ENCODE results near the gene NIBAN1. TPM values are rescaled to one million over a fixed set of nuclear protein-coding genes. Genes with fewer than 3 reads are reported as not detected.

The NIBAN1 gene
- total and polyA plus RNA-seq, 2 of the 8 experiments (the other 6 are each of a cell fraction or from before 2014, with no cell fraction given) = 5.7 to 15.2 TPM

- Histone ChIP-seq H3K27ac (ENCODE audit: low read depth, low read length) (no peak overlapping the region), H2BK5ac (ENCODE audit: low read depth, low read length) (no peak overlapping the region), H2BK20ac (ENCODE audit: low read length) (no peak overlapping the region), H3K23ac (ENCODE audit: insufficient read length) (no peak overlapping the region), H3K18ac (ENCODE audit: extremely low read depth, low read length) (no peak overlapping the region), H3K9me3 (ENCODE audit: insufficient read depth in 2 of 2, low read depth in 1 of 2, low read length in 1 of 2) (no peaks in the 10 kb centered on the region), H3K56ac (replicated peaks; ENCODE audit: insufficient read length, low read depth, low read length) (no peak overlapping the region), H3K9ac (replicated peaks in 1 of 4; ENCODE audit: extremely low read depth in 1 of 4, low read depth in 3 of 4, low read length in 3 of 4) (no peak overlapping the region), H4K5ac (ENCODE audit: insufficient read length, low read depth, low read length) (no peak overlapping the region), H3K36me3 (ENCODE audit: control insufficient read depth in 2 of 4, insufficient read depth in 4 of 4, low read length in 3 of 4) (no peaks in the 10 kb centered on the region), H2AK5ac (ENCODE audit: low read depth, low read length) (no peak overlapping the region), H3K4ac (replicated peaks; ENCODE audit: insufficient read length, low read depth, low read length) (no peak overlapping the region), H3K4me1 (replicated peaks in 1 of 4; ENCODE audit: control insufficient read depth in 3 of 4, insufficient read depth in 4 of 4, low read length in 3 of 4) (peaks cover 0 to 7% (median 2%) of the 10 kb centered on the region in 4 experiments; a peak in 4 of 7 replicates), H2BK15ac (ENCODE audit: low read length) (no peak overlapping the region), H3K27me3 (replicated peaks in 1 of 4; ENCODE audit: control insufficient read depth in 3 of 4, extremely low read depth in 1 of 4, insufficient read depth in 3 of 4, low read length in 3 of 4) (no peaks in the 10 kb centered on the region), H2AFZ (ENCODE audit: low read length) (no peak overlapping the region), H3K14ac (ENCODE audit: insufficient read length) (no peak overlapping the region), H3K79me1 (ENCODE audit: low read depth, low read length) (no peaks in the 10 kb centered on the region), H2BK12ac (ENCODE audit: low read depth, low read length) (no peak overlapping the region), H4K8ac (ENCODE audit: extremely low read depth, insufficient read depth, low read length) (no peak overlapping the region), H3K4me2 (ENCODE audit: insufficient read depth in 1 of 2, low read depth in 2 of 2, low read length in 2 of 2) (no peak overlapping the region), H4K20me1 (replicated peaks in 1 of 2; ENCODE audit: control insufficient read depth in 1 of 2, insufficient read depth in 2 of 2, low read length in 2 of 2) (no peaks in the 10 kb centered on the region), H3K4me3 (ENCODE audit: extremely low read depth in 1 of 4, insufficient read depth in 2 of 4, low read depth in 3 of 4, low read length in 4 of 4) (no peak overlapping the region), H3K23me2 (ENCODE audit: low read depth, low read length) (no peaks in the 10 kb centered on the region), H2BK120ac (replicated peaks; ENCODE audit: low read depth, low read length) (no peak overlapping the region), H4K91ac (replicated peaks; ENCODE audit: insufficient read length, low read length) (no peak overlapping the region), H3K79me2 (ENCODE audit: control insufficient read depth in 1 of 2, insufficient read depth in 2 of 2, low read length in 2 of 2) (no peaks in the 10 kb centered on the region)
- WGBS, 2 experiments (ENCODE audit: extremely low coverage in 1 of 2, insufficient coverage in 1 of 2, insufficient read length in 1 of 2, insufficient replicate concordance in 2 of 2, low coverage in 1 of 2, low lambda C conversion rate in 2 of 2, missing lambda C conversion rate in 1 of 2) = 100% methylated on average over 1 of the region's 1 CpG; no CpG with 5 or more reads in 1 of the 2 experiments
- no peak for FAIRE-seq
- no peak for DNase-seq (ENCODE audit: low read depth in 1 of 2, low spot score in 2 of 2)
- ChIA-PET POLR2A (ENCODE audit: partially characterized antibody) (no interaction called here), CTCF (ENCODE audit: partially characterized antibody) (interaction anchor here (1.0 kb wide), 1 partner anchor 11 kb away, joined by 3 read pairs; no protein-coding TSS in a partner anchor)
- TF ChIP-seq SIRT6 (IDR thresholded peaks at IDR 0.05; ENCODE audit: low read length) (no peak), EZH2 (IDR thresholded peaks at IDR 0.05; ENCODE audit: low read depth, low read length, severe bottlenecking) (no peak), KDM1A (IDR thresholded peaks at IDR 0.05; ENCODE audit: borderline replicate concordance, low read length) (no peak), CBX8 (IDR thresholded peaks at IDR 0.05; ENCODE audit: borderline replicate concordance, low read depth, low read length) (no peak), NANOG (IDR thresholded peaks at IDR 0.05; ENCODE audit: insufficient read depth, low read depth, low read length, poor library complexity, severe bottlenecking) (no peak)
These were observed 42.7 kb downstream of the NIBAN1 start for GRCh38 chr1:184931566-184931965.
